ENCODE data around the gene TNNT2.

TNNT2 gene

GRCh38 chr1:201356236-201356635 lies 21.2 kb downstream of the TNNT2 start:
- no peak for DNase-seq (ENCODE audit: low read depth)

- no peak for DNase-seq (ENCODE audit: low read depth)
Observed at GRCh38 chr1:201355471-201355870, 22.0 kb downstream of the TNNT2 start.

GRCh38 chr1:201354901-201355295 lies 22.6 kb downstream of the TNNT2 start:
- no peak for DNase-seq (ENCODE audit: low read depth)

- DNase-seq (ENCODE audit: low read depth): no peak
Observed at GRCh38 chr1:201354151-201354900, 23.2 kb downstream of the TNNT2 start.

GRCh38 chr1:201353186-201353940 lies 24.1 kb downstream of the TNNT2 start:
- DNase-seq (ENCODE audit: low read depth): no peak

GRCh38 chr1:201351617-201352016 lies 25.9 kb downstream of the TNNT2 start:
- no peak for DNase-seq (ENCODE audit: low read depth)

GRCh38 chr1:201350884-201351283 lies 26.6 kb downstream of the TNNT2 start:
- no peak for DNase-seq (ENCODE audit: low read depth)

- no peak for DNase-seq (ENCODE audit: low read depth)
Observed at GRCh38 chr1:201350361-201350725, 27.1 kb downstream of the TNNT2 start.

GRCh38 chr1:201349092-201349491 lies 28.4 kb downstream of the TNNT2 start:
- DNase-seq (ENCODE audit: low read depth): no peak

GRCh38 chr1:201348211-201348566 lies 29.3 kb downstream of the TNNT2 start:
- DNase-seq (ENCODE audit: low read depth): no peak

- DNase-seq (ENCODE audit: low read depth): no peak
Observed at GRCh38 chr1:201347498-201348210, 29.8 kb downstream of the TNNT2 start.

- no peak for DNase-seq (ENCODE audit: low read depth)
Observed at GRCh38 chr1:201346987-201347386, 30.5 kb downstream of the TNNT2 start.

- DNase-seq (ENCODE audit: low read depth): no peak
Observed at GRCh38 chr1:201346337-201346939, 31.0 kb downstream of the TNNT2 start.

GRCh38 chr1:201345081-201345355 lies 32.5 kb downstream of the TNNT2 start:
- DNase-seq (ENCODE audit: low read depth): no peak

GRCh38 chr1:201344206-201345080 lies 33.0 kb downstream of the TNNT2 start:
- DNase-seq (ENCODE audit: low read depth): no peak

- DNase-seq (ENCODE audit: low read depth): no peak
Observed at GRCh38 chr1:201341377-201341776, 36.1 kb downstream of the TNNT2 start.

- DNase-seq (ENCODE audit: low read depth): no peak
Observed at GRCh38 chr1:201336711-201337450, 40.6 kb downstream of the TNNT2 start.

- no peak for DNase-seq (ENCODE audit: low read depth)
Observed at GRCh38 chr1:201335901-201336300, 41.6 kb downstream of the TNNT2 start.

- no peak for DNase-seq (ENCODE audit: low read depth)
Observed at GRCh38 chr1:201335174-201335870, 42.2 kb downstream of the TNNT2 start.

GRCh38 chr1:201334325-201335173 lies 42.9 kb downstream of the TNNT2 start:
- DNase-seq (ENCODE audit: low read depth): no peak

Data from non-pigmented ciliary epithelial cell (primary cell).